ENCODE data around the gene BLID. TPM values are rescaled to one million over a fixed set of nuclear protein-coding genes. Genes with fewer than 3 reads are reported as not detected.

BLID gene, protein sequence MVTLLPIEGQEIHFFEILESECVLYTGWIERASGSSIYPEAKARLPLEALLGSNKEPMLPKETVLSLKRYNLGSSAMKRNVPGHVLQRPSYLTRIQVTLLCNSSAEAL
- total RNA-seq (2022) (4.1 and 4.5 TPM in 2 replicates), Bru-seq, nascent RNA (percentile 98 among the genes with signal in this experiment), BruChase-seq, experiment 1, labeled RNA remaining after a 6-hour chase (percentile 72 among the genes with signal in this experiment), BruChase-seq, experiment 2, labeled RNA remaining after a 2-hour chase (percentile 83 among the genes with signal in this experiment)
- long read RNA-seq: 0 reads

DNA sequence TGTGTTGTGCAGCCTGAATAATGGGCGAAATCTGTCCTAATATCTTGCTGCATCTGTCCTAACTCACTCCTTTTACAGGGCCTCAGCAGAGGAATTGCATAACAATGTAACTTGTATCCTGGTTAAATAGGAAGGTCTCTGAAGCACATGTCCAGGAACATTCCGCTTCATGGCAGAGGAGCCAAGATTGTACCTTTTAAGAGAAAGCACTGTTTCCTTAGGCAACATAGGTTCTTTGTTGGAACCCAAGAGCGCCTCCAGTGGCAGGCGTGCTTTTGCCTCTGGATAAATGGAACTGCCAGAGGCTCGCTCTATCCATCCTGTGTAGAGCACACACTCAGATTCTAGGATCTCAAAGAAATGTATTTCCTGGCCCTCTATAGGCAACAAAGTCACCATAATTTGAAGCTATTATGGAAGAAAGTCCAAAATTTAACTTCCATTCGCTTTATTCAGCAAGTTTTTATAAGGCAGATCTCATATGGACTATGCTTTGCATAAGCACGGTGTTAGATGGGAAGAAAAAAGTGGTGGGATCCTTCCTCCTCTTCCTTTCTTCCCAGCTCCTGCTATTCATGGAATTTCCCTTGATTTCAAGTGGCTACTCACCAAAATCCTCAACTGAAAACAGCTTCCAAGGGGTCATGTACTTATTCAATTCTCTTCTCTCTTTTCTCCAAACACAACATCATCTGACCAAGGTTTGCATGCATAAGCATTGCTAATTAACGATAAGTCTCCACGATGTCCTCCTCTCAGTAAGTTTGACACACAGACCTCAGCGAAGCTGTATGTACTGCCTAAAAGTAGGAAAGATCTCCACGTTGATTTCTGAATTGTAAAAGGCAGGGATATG is at the start of gene BLID:
Gene BLID (minus strand): TSS at position 692 of the 856 bp plus-strand sequence. CDS start 293 bp downstream, at position 399.
- POLR2A ChIA-PET: interaction anchor here (0.8 to 4.6 kb wide), 7 partner anchors 8 to 46 kb away, joined by 3 to 29 read pairs (median 5); no protein-coding TSS in a partner anchor
- DNase-seq (ENCODE audit: unreplicated experiment): peak; percentile 34
- intact Hi-C loops (cut with micrococcal nuclease): no loop called here
- Mint-ChIP-seq H3K9me3 (ENCODE audit: unreplicated experiment) (no peaks in the 10 kb centered on the region), H3K4me1 (ENCODE audit: insufficient read depth, unreplicated experiment) (peaks cover 13% of the 10 kb centered on the region), H3K27me3 (ENCODE audit: insufficient read depth, unreplicated experiment) (no peaks in the 10 kb centered on the region), H3K4me3 (ENCODE audit: unreplicated experiment) (no peak within 1 kb of the TSS), H3K27ac (ENCODE audit: low read depth, unreplicated experiment) (peak within 1 kb of the TSS; percentile 34), H3K36me3 (ENCODE audit: insufficient read depth, unreplicated experiment) (peaks cover 55% of the 10 kb centered on the region)
- no TSS peak for BruUV-seq (replicated peaks)
- CTCF ChIA-PET: interaction anchor here (0.7 to 3.0 kb wide), 6 partner anchors 12 to 308 kb away, joined by 3 to 29 read pairs (median 3); no protein-coding TSS in a partner anchor
- no peak for TF ChIP-seq CTCF (IDR thresholded peaks at IDR 0.05; ENCODE audit: unreplicated experiment)

- H3K4me3 Mint-ChIP-seq (ENCODE audit: unreplicated experiment): no peak overlapping the region
- H3K36me3 Mint-ChIP-seq (ENCODE audit: insufficient read depth, unreplicated experiment): peaks cover 5% of the 10 kb centered on the region
- H3K27ac Mint-ChIP-seq (ENCODE audit: low read depth, unreplicated experiment): peak overlapping the region; percentile 96
- peaks cover 87% of the 10 kb centered on the region for H3K4me1 Mint-ChIP-seq (ENCODE audit: insufficient read depth, unreplicated experiment)
- no peak for TF ChIP-seq CTCF (IDR thresholded peaks at IDR 0.05; ENCODE audit: unreplicated experiment)
- H3K9me3 Mint-ChIP-seq (ENCODE audit: unreplicated experiment): no peaks in the 10 kb centered on the region
- ChIA-PET POLR2A (interaction anchor here (0.8 to 7.2 kb wide), 10 partner anchors 10 to 87 kb away, joined by 3 to 290 read pairs (median 6); no protein-coding TSS in a partner anchor), CTCF (no interaction called here)
- intact Hi-C loops (cut with micrococcal nuclease): no loop called here
- no peak for DNase-seq (ENCODE audit: unreplicated experiment)
- no peaks in the 10 kb centered on the region for H3K27me3 Mint-ChIP-seq (ENCODE audit: insufficient read depth, unreplicated experiment)
- BruUV-seq (replicated peaks): no TSS peak
Observed at GRCh38 chr11:122163053-122163819, 47.2 kb upstream of the BLID start.

- Mint-ChIP-seq H3K27me3 (ENCODE audit: insufficient read depth, unreplicated experiment) (no peaks in the 10 kb centered on the region), H3K27ac (ENCODE audit: low read depth, unreplicated experiment) (peak overlapping the region; percentile 96), H3K4me3 (ENCODE audit: unreplicated experiment) (peak overlapping the region; percentile 30), H3K4me1 (ENCODE audit: insufficient read depth, unreplicated experiment) (peaks cover 87% of the 10 kb centered on the region), H3K36me3 (ENCODE audit: insufficient read depth, unreplicated experiment) (no peaks in the 10 kb centered on the region), H3K9me3 (ENCODE audit: unreplicated experiment) (no peaks in the 10 kb centered on the region)
- POLR2A ChIA-PET: interaction anchor here (0.5 to 7.2 kb wide), 25 partner anchors 8 to 507 kb away, joined by 3 to 290 read pairs (median 5); no protein-coding TSS in a partner anchor
- CTCF ChIA-PET: interaction anchor here (0.5 to 2.7 kb wide), 9 partner anchors 12 to 506 kb away, joined by 3 to 16 read pairs (median 3); no protein-coding TSS in a partner anchor
- BruUV-seq (replicated peaks): no TSS peak
- DNase-seq (ENCODE audit: unreplicated experiment): peak; percentile 86
- no peak for TF ChIP-seq CTCF (IDR thresholded peaks at IDR 0.05; ENCODE audit: unreplicated experiment)
- intact Hi-C loops (cut with micrococcal nuclease): no loop called here
Observed at GRCh38 chr11:122162095-122162494, 46.1 kb upstream of the BLID start.
